Activated naive CD4-positive, alpha-beta T cell treated with anti-CD3 and anti-CD28 coated beads, Interleukin-2, amount 50 U/mL, for 24 hours (primary cell): Measurements from ENCODE around the gene DCX.

Source experiments
- H3K27ac Mint-ChIP-seq: one replicate; pipeline ENCODE4 v1.8.0; 2021; ENCODE audit warnings: mild to moderate bottlenecking, mixed read lengths
- H3K27me3 Mint-ChIP-seq: one replicate; pipeline ENCODE4 v1.8.0; 2021; ENCODE audit warnings: mixed read lengths
- H3K36me3 Mint-ChIP-seq: one replicate; pipeline ENCODE4 v1.8.0; 2021; ENCODE audit warnings: mixed read lengths
- H3K4me1 Mint-ChIP-seq: one replicate; pipeline ENCODE4 v1.8.0; 2021; ENCODE audit warnings: mixed read lengths
- H3K4me3 Mint-ChIP-seq: one replicate; pipeline ENCODE4 v1.8.0; 2021; ENCODE audit warnings: mild to moderate bottlenecking, mixed read lengths
- H3K9me3 Mint-ChIP-seq: one replicate; pipeline ENCODE4 v1.8.0; 2021; ENCODE audit warnings: mixed read lengths

Gene DCX

DNA sequence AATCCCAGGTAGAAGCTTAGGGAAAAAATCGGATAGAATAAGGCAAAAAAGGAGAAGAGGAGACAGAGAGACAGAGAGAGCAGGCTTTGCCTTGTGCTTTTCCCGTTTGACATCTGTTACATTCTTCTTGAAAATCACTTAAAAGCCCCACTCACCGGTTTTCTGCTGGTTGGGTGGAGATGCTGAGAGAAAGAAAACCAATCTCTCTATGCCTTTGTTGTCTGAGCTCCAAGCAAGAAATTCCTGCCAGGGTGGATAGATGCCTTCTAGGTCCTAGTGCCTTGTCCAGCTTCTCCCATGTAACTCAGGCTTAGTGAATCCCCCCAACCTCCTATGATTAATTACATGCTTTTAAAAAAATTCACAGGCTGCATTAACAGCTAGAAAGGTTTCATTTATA is at the start of gene DCX:
DCX (minus strand) TSS at position 210 of the 400 bp plus-strand sequence. CDS start 1,794 bp downstream, outside the sequence.
- no peaks in the 10 kb centered on the region for H3K9me3 Mint-ChIP-seq
- no peaks in the 10 kb centered on the region for H3K36me3 Mint-ChIP-seq
- H3K27me3 Mint-ChIP-seq, result peaks cover 4% of the 10 kb centered on the region
- no peaks in the 10 kb centered on the region for H3K4me1 Mint-ChIP-seq
- no peak within 1 kb of the TSS for H3K4me3 Mint-ChIP-seq
- H3K27ac Mint-ChIP-seq, result no peak within 1 kb of the TSS

DNA sequence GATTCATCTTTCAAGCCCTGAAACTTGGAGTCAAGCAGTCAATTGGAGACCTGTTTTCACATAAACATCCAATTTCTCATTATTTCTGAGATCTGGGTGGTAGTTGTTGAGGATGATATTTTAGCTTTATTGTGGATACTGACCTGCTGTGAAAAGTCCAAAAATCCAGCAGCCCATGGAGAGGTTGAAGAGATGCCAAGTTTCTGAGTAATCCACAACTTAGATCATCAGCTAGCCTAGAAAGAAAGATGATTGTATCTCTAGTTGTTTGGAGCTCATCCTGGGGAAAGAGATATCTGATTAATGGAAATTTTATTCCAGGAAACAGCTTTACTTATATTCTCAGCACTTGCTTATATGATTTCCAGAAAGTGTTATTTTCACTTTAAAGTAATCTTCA is 48.6 kb upstream of the DCX start:
- H3K9me3 Mint-ChIP-seq, result no peaks in the 10 kb centered on the region

DNA sequence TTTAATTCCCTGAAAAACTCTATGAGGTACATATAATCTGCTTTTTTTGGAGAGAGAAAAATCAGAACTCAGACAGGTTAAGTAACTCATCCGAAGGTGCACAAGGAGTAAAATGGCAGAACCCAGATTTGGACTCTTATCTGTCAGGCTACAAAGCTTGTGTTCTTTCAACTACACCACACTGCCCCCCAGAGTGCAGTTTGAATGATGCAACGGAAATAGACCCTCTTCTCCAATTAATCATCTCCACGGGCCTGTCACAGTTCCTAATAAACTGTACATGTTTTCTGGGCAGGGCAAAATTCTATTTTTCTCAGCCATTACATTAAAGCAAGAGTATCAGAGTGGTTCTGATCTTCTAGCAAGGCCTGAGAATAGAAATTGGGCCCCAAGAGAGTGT is 35.3 kb upstream of the DCX start:
- Mint-ChIP-seq H3K27ac (no peak overlapping the region), H3K4me1 (no peaks in the 10 kb centered on the region), H3K4me3 (no peak overlapping the region), H3K9me3 (no peaks in the 10 kb centered on the region), H3K36me3 (no peaks in the 10 kb centered on the region), H3K27me3 (peaks cover 1% of the 10 kb centered on the region)

More for the DNA sequence above, 48.6 kb upstream of the DCX start:
- Mint-ChIP-seq H3K36me3 (no peaks in the 10 kb centered on the region), H3K27me3 (peaks cover 1% of the 10 kb centered on the region), H3K4me3 (no peak overlapping the region), H3K27ac (no peak overlapping the region), H3K4me1 (no peaks in the 10 kb centered on the region)

DNA sequence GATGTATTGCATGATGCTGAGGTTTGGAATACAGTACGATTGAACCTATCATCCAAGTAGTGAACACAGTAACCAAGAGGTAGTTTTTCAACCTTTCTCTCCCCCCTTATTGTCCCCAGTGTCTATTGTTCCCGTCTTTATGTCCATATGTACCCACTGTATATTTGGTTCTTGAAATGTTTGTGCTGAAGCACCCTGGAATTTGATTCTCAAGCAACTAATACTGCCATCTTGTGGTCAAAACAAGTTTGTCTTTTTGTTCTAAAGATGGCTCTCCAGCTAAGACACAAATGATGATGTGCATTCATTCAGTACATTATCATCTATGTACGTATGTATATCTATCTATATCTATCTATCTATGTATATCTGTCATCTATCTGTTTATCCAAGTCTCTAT is 33.5 kb upstream of the DCX start:
- Mint-ChIP-seq H3K4me1 (no peaks in the 10 kb centered on the region), H3K9me3 (no peaks in the 10 kb centered on the region), H3K4me3 (no peak overlapping the region), H3K27me3 (peaks cover 1% of the 10 kb centered on the region), H3K27ac (no peak overlapping the region), H3K36me3 (no peaks in the 10 kb centered on the region)

DNA sequence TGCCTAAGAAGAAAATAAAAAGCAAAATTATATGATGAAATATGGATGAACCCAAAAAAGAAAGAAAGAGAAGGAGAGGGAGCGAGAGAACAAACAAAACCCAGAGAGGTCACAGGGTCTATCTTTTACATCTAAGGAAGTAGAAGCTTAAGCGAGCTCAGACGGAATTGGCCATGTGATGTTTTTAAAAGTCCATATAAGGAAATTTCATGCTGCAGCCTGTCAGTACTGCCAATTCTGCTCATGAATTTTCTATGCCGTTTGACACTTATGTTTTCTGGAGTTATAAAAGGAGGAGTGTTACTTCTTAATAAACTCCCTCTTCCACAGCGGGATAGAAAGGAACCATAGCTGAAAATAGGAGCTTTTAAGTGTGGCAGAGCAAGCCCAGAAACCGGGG is 32.9 kb upstream of the DCX start:
- no peaks in the 10 kb centered on the region for H3K9me3 Mint-ChIP-seq
- H3K27ac Mint-ChIP-seq, result no peak overlapping the region
- H3K36me3 Mint-ChIP-seq, result no peaks in the 10 kb centered on the region
- H3K27me3 Mint-ChIP-seq, result peaks cover 1% of the 10 kb centered on the region
- no peaks in the 10 kb centered on the region for H3K4me1 Mint-ChIP-seq
- no peak overlapping the region for H3K4me3 Mint-ChIP-seq

DNA sequence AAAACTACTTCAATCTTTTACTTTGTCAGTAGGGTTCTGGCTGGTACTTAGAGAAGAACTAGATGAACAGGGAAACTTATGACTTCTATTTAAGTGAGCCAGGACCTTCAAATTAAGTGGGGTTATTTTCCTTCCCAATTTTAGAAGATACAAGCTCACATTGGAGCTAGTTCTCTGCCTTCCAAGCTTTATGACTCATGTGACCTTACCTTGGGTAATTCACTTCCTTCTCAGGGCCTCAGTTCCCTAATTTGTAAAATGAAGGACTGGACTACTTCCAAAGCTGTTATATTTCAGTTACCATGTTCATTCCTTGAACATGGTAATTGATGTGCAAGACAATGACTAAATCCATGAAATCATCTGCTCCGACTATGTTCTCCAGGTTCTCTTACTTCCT is 32.0 kb upstream of the DCX start:
- Mint-ChIP-seq H3K9me3 (no peaks in the 10 kb centered on the region), H3K27me3 (peaks cover 1% of the 10 kb centered on the region), H3K4me1 (no peaks in the 10 kb centered on the region), H3K36me3 (no peaks in the 10 kb centered on the region), H3K27ac (no peak overlapping the region), H3K4me3 (no peak overlapping the region)

DNA sequence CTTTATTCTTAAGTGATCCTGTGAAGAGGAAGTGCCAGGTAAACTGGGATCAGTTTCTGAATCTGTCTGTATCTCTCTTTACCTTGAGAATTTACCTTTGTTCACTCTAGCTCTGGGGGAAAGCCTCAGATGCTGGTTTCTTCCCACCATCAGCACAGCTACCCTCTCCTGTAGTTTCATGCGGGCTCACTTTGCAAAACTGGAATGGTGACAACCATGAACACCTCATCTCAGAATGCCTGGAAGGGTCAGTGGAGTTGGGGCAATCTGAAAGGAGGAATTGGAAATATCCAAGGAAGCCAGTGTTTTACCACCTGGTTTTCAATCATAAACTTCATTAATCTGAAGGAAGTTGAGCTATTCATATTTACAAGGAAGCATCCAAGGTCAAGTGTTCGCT is 30.8 kb upstream of the DCX start:
- Mint-ChIP-seq H3K9me3 (no peaks in the 10 kb centered on the region), H3K27ac (no peak overlapping the region), H3K4me3 (no peak overlapping the region), H3K4me1 (no peaks in the 10 kb centered on the region), H3K27me3 (no peaks in the 10 kb centered on the region), H3K36me3 (no peaks in the 10 kb centered on the region)

DNA sequence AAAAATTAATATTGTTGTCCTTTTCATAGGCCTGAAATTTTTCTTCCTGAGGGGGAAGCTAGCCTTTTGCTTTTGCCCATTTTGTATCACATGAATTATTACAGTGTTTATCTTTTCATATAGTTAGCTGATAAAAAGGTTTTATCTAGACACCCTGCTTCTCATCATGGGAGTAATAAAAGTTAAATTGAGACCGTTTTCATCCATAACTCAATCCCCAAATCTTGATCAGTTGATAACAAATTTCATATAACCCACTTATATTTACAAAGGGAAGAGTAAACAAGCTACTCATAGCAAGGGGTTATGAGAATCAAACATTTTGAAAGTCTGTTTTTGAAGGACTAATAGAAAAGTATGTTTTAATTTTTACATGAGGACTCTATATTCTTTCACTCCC is 23.5 kb upstream of the DCX start:
- Mint-ChIP-seq H3K4me3 (no peak overlapping the region), H3K36me3 (no peaks in the 10 kb centered on the region), H3K27me3 (peaks cover 2% of the 10 kb centered on the region), H3K4me1 (no peaks in the 10 kb centered on the region), H3K9me3 (no peaks in the 10 kb centered on the region), H3K27ac (no peak overlapping the region)

DNA sequence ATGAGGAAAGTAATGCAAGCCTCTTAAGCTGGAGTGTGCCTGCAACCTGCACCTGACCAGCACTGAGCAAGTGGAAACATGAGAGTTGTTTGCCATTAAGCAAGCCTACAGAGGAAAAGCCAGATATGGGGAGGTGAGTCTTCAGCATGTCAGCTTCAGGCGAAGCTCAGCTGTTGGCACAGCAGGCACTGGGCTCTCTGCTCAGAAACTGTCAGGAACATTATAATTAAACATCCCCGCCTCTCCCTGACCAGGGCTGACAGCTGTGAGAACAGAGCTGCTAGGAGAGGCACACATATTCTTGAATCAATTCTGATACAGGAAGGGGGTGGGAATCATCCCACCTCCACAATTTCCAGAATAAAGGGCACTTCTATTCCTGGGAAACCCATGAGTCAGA is 19.0 kb upstream of the DCX start:
- H3K36me3 Mint-ChIP-seq, result no peaks in the 10 kb centered on the region
- no peak overlapping the region for H3K4me3 Mint-ChIP-seq
- no peaks in the 10 kb centered on the region for H3K27me3 Mint-ChIP-seq
- no peaks in the 10 kb centered on the region for H3K4me1 Mint-ChIP-seq
- H3K9me3 Mint-ChIP-seq, result no peaks in the 10 kb centered on the region
- H3K27ac Mint-ChIP-seq, result no peak overlapping the region

DNA sequence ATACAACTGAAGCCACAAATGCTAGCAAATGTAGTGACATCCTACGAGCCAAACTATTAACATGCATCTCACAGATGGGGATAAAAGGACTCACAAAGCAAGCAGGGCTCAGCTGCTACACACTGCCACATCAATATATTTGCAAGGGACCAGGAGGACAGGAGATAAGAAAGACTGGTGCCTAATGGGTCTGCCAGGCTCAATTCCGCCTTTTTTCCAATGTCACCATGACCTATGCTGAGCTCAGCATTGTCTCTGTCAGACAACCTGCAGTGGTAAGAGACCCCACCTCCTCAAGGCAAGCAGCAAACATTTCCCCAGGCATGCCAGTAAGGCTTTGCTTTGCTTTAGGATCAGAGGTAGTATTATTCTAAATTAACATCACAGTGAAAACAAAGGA is 435 bp downstream of the DCX start:
- H3K9me3 Mint-ChIP-seq, result no peaks in the 10 kb centered on the region

DNA sequence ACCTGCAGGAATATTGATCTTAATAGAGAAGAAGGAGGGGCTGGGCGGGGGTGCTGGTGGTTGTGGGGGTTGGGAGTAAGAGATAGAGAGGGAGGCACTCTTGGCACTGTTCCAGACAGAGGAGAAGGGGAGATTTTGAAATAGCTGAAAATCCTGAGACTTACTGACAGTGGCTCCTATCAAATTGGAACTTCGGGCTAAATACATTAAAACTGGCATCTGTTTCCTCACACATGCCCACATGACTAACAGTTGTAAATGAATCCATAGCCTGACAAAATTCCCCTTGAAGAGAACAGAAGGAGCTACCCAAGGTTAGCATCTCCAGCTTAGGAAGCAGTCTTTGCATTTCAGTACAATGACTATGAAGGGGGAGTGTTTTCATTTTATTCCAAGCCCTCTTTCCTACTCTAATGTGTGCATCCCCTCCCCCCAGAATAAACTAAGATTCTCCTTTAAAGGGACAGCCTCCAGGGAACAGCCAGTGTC is 1.4 kb downstream of the DCX start:
- Mint-ChIP-seq H3K27ac (no peak overlapping the region), H3K36me3 (no peaks in the 10 kb centered on the region), H3K4me1 (no peaks in the 10 kb centered on the region), H3K27me3 (peaks cover 4% of the 10 kb centered on the region), H3K9me3 (no peaks in the 10 kb centered on the region), H3K4me3 (no peak overlapping the region)

More for the DNA sequence above, 435 bp downstream of the DCX start:
- Mint-ChIP-seq H3K36me3 (no peaks in the 10 kb centered on the region), H3K27me3 (peaks cover 4% of the 10 kb centered on the region), H3K4me1 (no peaks in the 10 kb centered on the region), H3K4me3 (no peak overlapping the region), H3K27ac (no peak overlapping the region)

DNA sequence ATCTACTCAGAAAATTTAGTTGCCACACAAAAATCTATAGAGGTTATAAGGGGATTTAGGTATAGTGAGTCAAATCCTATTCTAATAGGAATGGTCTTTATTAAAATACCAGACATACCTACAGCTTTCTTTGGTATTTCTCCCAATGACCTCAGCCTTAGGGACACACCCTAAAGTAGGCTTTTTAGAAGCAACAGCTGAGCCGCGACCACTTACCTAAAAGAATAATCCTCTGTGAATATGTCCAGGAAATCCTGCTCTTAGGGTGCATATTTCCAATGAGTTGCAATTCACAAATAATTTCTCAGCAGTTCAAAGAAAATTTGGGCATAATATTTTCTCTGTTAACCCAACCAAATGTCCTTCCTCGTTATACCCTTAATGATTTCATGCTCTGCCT is 2.7 kb downstream of the DCX start:
- Mint-ChIP-seq H3K9me3 (no peaks in the 10 kb centered on the region), H3K4me3 (no peak overlapping the region), H3K36me3 (no peaks in the 10 kb centered on the region), H3K27ac (no peak overlapping the region), H3K27me3 (peaks cover 4% of the 10 kb centered on the region), H3K4me1 (no peaks in the 10 kb centered on the region)

DNA sequence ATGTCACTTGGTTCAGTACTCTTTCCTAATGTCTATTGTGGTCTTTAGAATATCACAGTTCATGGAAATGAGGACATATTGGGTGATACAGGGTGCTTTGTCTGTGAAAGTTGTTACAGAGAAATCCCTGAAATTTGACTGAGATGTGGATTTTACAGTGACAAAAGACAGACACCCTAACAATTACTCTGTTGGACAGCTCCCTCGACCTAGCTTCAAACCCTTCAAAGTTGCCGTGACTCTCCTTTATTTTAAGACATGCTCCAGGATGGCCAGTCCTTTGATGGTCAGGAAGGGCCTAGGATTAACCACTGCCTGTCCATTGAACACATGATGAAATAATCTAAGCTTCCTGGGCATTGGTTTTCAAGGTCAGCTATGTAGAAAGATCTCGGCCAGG is 4.0 kb downstream of the DCX start:
- no peaks in the 10 kb centered on the region for H3K36me3 Mint-ChIP-seq
- H3K27ac Mint-ChIP-seq, result no peak overlapping the region
- peaks cover 4% of the 10 kb centered on the region for H3K27me3 Mint-ChIP-seq

DNA sequence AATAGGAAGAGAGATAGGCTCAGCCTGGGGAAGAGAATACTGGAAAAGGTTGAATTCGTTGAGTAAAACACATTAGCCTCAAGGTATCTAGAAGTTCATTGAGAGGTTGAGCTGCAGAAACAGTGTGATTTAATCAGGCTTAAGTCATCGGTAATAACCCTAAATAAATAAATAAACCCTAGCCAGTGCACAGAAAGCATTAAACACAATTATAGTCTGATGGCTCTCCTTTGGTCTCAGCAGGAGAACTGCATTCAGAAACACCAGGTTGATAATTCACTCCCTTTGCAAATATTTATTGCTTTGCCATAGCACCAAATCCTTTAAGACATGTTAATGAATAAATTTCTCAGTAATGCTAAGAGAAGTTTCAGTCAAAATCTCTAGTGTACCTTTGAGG is 9.6 kb downstream of the DCX start:
- Mint-ChIP-seq H3K4me3 (no peak overlapping the region), H3K9me3 (no peaks in the 10 kb centered on the region), H3K36me3 (no peaks in the 10 kb centered on the region), H3K27ac (no peak overlapping the region), H3K4me1 (no peaks in the 10 kb centered on the region), H3K27me3 (no peaks in the 10 kb centered on the region)

More for the DNA sequence above, 4.0 kb downstream of the DCX start:
- Mint-ChIP-seq H3K4me3 (no peak overlapping the region), H3K9me3 (no peaks in the 10 kb centered on the region), H3K4me1 (no peaks in the 10 kb centered on the region)

DNA sequence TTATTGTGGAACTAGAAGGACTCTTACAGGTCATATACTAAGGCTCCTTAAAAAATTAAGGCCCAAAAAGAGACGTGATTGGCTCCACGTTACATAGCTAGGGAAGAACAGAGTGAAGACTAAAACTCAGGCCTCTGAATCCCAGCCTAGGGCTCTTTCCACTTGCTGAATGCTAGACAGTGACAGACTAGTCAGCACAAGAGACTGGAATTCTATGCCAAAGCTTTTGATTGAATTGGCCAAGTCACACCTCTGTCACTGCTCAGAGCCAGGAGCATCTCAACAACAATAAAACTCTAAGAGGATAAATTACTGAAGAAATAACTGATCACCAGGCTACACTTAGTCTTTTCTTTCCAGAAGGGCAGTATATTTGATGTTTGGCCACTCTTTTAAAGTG is 16.8 kb downstream of the DCX start:
- Mint-ChIP-seq H3K27ac (no peak overlapping the region), H3K27me3 (no peaks in the 10 kb centered on the region), H3K9me3 (no peaks in the 10 kb centered on the region)

DNA sequence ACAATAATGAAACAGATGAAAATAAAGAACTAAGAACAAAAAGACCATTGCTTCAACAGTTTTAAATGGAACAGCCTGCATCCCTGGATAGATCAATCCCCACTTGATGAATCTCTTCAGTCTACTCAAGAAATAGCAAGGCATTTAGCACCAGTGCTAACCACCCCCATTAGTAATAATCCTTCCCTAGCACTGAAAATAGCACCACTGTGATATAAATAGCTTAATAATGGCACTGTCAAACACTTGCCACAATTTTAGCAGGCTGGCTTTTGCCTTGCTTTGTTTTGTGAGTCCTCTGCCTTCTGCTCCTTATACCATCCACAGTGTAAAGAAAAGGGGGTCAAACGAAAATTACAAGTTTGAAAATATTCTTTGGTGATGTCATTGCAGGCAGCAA is 17.4 kb downstream of the DCX start:
- no peak overlapping the region for H3K4me3 Mint-ChIP-seq
- H3K36me3 Mint-ChIP-seq, result no peaks in the 10 kb centered on the region
- no peaks in the 10 kb centered on the region for H3K27me3 Mint-ChIP-seq
- no peak overlapping the region for H3K27ac Mint-ChIP-seq
- no peaks in the 10 kb centered on the region for H3K4me1 Mint-ChIP-seq
- H3K9me3 Mint-ChIP-seq, result no peaks in the 10 kb centered on the region

More for the DNA sequence above, 16.8 kb downstream of the DCX start:
- no peaks in the 10 kb centered on the region for H3K4me1 Mint-ChIP-seq
- H3K4me3 Mint-ChIP-seq, result no peak overlapping the region
- H3K36me3 Mint-ChIP-seq, result no peaks in the 10 kb centered on the region

DNA sequence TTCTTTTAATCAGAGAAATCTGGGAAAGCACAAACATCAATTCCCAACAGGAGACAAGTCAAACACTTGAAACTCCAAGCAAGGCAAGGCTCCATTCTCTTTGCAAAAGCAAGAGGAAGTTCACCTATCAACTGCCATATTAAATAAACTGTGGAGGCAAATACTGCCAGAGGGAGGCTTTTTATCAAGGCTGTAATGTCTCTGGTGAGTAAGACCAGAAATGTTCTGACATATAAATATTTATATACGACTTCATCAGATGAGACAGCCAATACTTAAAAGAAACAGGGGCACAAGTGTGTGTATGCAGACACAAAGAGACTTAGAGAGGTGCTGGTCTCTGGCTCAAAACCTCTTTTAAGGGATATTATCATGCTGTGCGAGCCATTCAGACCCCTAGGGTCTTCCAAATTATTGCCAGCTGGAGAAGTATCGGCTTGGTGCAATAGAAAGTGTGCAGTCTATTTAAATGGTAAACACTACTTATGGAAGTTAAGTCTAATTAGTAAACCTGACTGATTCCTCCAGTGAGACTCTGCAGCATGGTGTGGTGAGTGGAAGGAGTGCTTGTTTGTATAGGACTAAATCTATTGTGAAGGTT is 24.4 kb downstream of the DCX start:
- Mint-ChIP-seq H3K27me3 (no peaks in the 10 kb centered on the region), H3K27ac (no peak overlapping the region), H3K4me3 (no peak overlapping the region), H3K9me3 (no peaks in the 10 kb centered on the region), H3K4me1 (no peaks in the 10 kb centered on the region), H3K36me3 (no peaks in the 10 kb centered on the region)
